ENCODE results near the gene MAN2C1.

DNA sequence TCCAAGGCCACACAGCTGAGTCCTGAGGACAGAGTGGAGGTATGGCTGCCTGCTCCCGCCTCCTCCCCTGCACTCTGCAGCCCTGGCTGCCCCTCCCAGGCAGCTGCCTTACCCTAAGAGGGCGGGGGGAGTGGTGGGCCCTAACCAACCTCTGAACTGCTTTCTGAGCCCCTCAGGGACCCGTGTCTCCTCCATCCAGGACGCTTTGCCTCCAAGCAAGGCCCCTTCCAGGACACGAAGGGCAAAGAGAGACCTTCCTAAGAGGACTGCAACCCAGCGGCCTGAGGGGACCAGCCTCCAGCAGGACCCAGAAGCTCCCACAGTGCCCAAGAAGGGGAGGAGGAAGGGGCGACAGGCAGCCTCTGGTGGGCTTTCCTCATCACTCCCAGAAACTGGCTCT is 14.0 kb downstream of the MAN2C1 start:
- TF ChIP-seq, protein P1, sequence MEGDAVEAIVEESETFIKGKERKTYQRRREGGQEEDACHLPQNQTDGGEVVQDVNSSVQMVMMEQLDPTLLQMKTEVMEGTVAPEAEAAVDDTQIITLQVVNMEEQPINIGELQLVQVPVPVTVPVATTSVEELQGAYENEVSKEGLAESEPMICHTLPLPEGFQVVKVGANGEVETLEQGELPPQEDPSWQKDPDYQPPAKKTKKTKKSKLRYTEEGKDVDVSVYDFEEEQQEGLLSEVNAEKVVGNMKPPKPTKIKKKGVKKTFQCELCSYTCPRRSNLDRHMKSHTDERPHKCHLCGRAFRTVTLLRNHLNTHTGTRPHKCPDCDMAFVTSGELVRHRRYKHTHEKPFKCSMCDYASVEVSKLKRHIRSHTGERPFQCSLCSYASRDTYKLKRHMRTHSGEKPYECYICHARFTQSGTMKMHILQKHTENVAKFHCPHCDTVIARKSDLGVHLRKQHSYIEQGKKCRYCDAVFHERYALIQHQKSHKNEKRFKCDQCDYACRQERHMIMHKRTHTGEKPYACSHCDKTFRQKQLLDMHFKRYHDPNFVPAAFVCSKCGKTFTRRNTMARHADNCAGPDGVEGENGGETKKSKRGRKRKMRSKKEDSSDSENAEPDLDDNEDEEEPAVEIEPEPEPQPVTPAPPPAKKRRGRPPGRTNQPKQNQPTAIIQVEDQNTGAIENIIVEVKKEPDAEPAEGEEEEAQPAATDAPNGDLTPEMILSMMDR (IDR thresholded peaks at IDR 0.05), result no peak
- no peak for TF ChIP-seq POLR2A (IDR thresholded peaks at IDR 0.05)
- no peak for TF ChIP-seq EP300 (IDR thresholded peaks at IDR 0.05)
